DMS79 treated with DMSO at 0.1 percent for 48 hours (cell line): ENCODE results near the gene GLI3.

Source experiments
- DNase-seq: peaks from one replicate; lab custom pipeline; 2025; lab: John Stamatoyannopoulos, UW

Gene GLI3

DNA sequence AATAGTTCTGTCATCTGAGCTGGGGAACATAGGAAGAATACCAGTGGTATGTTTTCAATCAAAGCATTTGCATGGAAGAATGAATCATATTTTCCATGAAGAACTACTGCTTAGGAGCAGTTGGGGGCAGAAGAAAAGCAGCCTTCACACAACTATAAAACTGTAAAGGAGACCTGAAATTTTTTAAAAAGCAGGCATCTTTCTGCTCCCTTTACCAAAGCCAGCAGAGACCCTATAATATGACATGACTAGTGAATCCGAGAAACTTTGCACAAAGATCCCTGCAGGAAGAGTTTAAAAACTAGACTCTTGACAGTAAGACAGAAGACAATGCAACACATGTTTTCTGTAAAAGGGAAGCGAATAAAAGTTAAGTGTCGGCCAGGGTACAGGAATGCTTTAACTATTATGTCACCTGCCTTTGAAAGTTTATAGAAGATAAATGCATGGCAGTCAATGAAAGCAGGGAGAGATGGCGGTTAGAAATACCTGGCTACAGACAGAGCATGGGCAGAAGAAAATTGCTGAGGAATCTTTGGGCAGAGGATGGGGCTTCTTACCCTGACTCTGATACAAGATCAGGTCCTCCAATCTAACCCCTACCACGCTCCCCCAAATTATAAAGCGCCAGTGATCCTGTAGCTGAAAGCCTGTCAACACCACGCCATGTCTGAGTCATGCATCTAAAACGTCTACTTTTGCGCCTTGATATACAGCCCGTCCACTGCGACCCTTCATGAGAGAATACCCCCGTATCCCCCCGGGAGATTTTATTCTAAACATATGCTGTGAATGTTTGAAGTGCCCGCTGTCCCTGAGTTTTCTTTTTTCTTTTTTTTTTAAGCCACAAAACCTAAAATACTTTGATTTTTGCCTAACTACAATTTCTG lies 93.1 kb downstream of the GLI3 start:
- no peak for DNase-seq

DNA sequence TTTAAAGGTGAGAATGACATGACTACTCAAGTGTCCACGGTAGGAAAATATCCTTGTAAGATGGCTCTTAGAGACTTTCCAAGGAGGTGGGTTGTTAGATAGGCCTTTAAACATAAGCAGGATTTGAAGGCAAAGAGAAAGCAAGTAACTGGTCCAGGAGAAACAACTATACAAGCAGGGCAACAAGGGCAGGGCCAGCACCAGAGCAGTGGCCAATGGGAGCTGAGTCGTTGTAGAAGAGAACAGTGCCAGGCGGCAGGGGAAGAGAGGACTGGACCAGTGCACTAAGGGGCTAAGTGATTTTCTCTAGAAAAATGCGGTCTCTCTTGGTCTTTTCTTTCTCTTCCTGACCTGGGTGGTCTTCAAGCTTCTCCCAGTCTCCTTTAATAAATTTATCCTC lies 94.9 kb downstream of the GLI3 start:
- DNase-seq: no peak

DNA sequence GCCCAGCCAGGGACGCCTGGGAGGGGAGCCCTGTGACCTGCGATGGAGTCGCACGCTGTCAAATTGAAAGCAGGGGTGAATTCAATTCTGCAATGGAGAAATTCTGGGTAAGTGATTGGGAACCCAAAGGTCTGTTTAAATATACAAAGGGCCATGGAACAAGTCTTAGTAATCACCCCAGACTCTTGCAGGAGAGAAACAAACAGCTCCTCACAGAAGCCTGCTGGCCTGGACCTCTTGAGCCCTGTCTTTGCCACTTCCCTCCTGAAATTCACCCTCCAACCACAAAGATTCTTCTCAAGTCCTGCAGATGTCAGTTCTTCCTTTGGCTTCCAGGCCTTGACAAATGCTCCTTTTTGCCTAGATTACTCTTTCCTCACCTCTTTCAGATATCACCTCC lies 97.3 kb downstream of the GLI3 start:
- DNase-seq: no peak

DNA sequence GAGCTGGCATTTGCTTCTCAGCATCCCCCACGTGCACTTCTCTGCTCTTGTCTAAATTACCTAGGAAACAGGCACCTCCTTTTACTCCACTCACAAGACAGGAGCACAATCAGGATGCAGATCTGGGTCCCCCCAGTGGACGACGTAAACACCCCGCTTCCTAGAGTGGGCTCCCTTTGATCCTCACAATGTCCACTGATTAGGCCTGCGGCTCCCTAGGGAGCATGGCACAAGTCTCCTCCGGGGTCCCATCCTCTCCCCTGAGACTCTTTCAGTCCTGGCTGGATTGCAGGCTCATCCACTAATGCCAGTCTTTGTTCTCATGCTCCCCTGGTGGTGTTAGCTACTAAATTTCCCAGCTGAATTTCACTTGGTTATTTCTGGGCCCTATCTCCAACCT lies 98.3 kb downstream of the GLI3 start:
- DNase-seq: no peak

DNA sequence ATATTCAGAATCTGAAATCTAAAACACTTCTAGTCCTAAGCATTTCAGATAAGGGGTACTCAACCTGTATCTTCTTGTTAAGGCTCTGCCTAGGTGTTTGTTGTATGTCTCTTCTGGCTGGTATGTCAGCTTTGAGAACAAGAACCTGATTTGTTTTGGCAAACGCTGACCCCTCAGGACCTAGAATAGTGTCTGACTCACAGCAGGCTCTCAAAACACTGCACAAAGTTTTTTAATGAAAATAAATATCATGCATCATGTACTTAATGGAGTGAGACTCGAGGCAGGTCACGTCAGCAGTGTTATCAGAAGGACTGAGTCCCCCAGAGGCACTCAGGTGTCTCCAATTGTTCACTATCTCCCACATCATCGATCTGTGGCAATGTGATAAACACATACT lies 99.1 kb downstream of the GLI3 start:
- no peak for DNase-seq

DNA sequence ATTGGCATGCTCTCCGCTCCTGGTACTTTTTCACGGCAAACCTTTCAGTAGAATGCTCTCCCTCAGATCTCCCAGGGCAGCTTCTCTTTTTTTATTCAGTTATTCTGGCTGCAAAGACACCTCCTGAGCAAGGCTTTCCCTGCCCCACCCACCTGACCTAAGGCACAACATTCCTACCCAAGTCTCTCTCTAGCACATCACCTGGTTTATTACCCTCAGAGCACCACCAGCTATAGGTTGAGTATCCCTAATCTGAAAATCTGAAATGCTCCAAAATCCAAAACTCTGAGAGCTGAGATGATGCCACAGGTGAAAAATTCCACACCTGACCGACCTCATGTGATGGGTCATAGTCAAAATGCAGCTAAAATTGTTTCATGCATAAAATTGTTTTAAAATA lies 99.6 kb downstream of the GLI3 start:
- no peak for DNase-seq

DNA sequence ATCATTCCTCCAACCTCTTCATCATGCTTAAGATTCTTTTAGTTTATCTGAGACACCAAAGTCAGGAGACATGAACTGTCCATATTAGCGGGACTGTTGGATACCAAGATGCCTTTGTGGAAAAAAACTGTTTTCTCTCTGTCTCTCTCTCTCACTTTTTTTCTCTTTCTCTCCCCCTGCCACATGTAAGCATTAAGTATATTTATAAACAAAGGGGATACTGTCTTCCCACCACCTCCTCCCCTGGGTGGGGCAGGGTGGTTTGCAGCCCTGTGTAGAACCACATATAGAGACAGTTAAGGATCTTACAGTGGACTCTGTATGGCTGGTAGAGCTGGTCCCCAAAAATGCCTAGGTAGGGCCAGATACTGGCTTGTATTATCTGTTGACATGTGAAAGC lies 101.3 kb downstream of the GLI3 start:
- no peak for DNase-seq

DNA sequence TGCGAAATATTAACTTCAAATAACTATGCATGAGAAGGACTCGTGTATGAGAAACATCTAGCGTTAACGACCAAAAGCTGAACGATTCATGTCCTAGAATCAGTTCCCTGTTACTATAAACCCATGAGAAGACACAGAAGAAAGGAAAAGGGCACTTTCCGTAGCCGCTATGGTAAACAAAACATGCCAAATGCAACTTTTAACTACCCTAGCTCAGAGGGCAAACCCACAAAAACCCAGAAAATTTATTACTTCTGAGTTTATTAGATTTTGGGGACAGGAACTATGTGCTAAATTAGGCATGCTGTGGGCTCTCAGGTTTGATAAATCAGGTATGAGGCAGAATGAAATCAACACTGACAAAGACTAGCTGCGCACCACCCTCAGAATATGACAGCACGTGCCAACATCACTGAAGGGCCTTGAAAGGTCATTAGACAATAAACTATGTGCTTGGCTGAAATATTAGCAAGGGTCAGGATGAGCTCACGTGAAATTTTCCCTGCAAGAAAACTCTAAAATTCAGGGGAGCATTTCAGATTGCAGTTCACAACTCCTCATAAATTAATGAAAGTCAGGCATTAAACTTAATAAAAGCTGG lies 102.6 kb downstream of the GLI3 start:
- no peak for DNase-seq

DNA sequence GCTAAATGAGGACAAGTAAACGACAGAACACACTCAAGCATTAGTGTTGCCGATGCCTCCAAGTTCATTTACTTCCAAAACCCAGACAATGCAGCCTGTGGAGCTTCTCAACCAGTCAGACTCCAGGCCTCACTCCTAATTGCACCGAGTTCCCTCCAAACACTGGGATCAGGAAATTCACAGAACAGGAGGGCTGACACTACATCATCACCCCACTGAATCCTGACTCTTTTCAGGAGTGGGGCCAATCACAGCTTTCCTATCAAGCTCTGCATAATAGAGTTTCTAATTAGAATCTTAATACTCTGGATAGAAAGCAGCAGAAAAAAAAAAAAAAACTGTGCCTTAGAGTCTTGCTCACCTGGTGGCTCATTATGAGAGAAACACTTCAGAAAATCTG lies 103.7 kb downstream of the GLI3 start:
- no peak for DNase-seq

DNA sequence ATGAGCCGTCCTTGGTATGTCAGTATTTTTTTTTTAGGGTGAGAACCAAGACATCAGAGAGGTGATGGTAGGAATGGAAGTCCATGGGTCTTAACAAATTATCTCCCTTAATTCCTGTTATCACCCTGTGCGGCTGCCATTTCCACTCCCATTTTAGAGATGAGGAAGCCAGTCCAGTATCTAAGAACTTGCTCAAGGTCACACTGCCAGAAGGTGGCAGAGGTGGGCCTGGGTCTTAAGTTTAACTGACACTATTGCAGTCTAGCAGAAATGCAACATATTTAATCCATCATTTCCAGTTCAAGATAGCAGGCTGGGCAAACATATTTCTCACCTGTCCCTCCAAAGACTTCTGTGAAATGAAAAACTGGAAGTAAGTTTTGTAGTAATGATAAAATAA lies 108.3 kb downstream of the GLI3 start:
- DNase-seq: no peak

DNA sequence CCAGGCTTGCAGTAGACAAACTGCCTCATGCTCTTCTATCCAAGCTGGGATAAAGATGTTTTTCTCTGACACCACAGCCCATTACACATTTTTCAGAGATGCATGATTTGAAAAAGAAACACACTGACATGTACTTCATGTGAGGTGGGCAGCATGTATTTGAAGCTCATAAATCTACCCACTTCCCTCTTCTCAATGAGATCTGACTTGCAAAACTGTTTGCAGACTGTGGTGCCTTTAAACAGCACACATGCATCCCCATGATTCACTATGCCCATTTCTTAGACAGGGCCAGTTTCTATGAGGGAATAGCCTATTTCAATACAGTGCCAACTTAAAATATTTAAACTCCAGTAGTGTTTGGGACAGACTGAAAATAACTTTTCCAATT lies 109.8 kb downstream of the GLI3 start:
- DNase-seq: no peak

DNA sequence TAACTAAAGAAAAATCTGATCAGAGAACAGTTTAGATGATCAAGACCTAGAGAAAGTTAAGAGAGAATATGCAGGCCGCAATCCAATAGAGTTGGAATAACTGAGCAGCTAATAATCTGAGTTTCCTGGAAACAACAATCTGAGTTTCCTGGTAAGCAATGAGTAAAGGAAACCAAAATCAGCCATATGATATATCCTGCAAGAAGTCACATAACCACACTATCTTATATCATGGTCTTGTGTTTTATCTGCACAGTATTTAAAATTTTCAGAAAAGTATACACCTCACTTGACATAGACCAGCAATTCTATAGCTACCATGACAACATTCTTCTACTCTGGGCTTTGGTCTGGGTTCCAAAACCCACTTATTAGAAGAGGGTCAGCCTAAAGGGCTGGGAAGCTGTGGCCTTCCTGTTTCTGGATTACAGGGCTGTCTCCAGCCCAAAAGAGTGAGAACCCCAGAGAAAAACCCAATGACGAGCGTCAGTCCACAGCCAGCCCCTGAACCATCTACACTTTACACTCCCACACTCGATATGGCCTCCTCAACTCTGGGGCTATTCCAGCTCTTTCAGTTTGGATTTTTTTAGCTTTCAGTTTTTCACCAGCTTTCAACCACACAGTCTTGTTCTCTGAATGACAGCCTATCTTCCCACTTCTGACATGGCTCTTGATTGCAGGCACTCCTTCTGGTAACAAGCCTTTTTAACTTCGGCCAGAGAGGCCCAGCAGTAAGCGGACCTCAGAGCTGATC lies 110.4 kb downstream of the GLI3 start:
- no peak for DNase-seq

DNA sequence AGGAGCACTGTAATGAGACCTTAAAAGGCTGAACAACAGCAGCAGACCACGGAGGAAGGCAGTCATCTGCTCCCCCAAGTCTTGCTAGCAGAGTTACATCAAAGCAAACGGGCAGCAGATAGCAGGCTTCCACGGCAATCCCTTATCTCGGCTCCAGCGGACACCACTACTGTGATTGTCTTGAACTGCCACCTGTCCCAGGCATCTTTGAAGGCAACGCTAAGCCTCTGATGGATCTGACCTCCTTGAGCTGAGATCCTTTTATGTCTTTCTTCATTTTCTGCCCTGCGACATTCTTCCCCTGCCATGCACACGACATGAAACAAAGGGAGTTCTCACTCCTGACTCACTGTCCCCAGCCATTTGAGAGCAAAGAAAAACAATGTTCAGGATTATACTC lies 111.7 kb downstream of the GLI3 start:
- DNase-seq: no peak

DNA sequence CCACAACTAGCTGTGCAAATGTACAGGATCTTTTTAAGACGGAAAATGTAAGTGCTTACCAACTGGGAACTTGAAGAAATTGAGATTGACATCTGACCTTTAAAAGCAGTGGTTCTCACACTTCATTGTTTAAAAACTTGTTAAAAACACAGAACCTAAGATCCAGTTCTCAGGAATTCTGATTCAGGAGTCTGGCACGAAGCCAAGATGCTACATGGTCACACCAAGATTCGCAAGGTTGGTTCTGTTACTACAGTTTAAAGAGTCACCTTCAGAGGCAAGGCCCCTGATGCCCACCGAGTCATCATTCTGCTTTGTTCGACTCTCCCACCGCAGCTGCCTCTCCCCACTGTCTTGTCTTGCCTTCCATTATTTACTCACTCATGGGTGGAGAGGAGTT lies 113.3 kb downstream of the GLI3 start:
- no peak for DNase-seq

DNA sequence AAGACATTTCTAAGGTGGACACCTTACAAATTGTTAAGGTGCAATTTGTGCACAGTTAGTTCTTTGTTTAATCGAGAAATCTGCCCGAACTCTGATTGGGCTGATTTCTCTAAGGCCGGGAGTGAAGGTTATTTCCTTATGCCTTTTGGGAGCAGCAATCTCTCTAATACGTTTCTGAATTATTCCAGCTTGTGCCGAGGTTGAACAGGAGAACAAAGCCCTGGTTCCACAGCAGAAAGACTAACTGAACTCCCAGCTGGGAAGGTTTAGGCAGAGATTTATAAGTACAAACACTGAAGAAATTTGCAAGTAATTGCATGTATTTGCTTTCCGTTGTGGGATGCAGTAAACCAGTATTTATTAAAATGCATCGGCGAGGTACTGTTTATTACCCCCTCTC lies 116.8 kb downstream of the GLI3 start:
- no peak for DNase-seq

DNA sequence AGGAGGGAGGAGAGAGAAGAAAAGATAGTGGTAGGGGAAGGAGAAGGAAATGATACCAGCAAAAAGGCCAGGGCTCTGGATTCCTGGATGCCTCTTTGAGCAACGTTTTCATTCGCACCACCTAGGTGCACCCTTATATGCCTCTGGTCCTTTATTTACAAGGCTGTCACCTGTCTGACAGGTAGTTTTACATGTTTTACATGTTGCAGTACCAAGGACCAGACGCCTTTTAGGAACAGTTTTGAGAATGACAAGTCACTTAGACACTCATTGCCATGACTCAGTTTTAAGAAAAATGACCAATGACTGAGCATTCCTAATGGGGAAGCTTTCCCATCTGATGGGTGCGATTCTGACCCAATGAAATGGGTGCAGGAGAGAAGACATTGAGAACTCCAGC lies 119.8 kb downstream of the GLI3 start:
- DNase-seq: no peak

DNA sequence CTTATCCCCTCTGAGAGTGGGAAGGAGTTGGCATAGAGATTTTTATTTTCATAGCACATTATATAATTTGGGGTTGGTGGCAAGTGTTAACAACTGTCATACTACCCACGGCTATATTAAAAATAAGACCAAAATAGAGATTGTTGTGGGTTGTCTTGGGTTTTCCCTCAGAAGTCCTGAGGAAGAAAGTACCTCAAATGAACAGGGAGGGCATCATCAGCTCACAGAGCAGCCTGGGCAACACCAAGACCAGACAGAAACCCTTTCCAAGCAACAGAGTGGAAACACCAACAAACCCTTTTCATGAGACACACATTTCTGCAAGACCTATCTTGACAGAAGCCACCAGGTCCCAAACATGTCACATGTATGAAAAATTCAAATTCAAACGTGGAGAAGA lies 121.2 kb downstream of the GLI3 start:
- DNase-seq: no peak

DNA sequence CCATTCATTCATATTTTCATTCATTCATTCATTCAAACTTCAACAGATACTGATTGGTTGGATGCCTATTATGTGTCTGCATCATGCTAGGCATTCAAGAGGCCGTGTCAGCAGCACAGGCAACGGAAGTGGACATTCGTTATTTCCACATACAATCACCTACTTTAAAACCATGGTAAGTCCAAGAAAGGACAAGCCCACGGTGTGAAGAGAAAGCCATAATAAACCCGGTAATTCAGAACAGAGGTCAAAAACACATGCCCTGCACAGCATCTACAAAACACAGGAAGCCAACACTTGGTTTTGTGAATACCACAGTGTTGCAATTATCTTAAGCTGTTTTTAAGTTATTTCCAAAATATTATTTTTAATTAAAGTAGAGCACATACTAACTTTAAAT lies 126.7 kb downstream of the GLI3 start:
- DNase-seq: no peak

DNA sequence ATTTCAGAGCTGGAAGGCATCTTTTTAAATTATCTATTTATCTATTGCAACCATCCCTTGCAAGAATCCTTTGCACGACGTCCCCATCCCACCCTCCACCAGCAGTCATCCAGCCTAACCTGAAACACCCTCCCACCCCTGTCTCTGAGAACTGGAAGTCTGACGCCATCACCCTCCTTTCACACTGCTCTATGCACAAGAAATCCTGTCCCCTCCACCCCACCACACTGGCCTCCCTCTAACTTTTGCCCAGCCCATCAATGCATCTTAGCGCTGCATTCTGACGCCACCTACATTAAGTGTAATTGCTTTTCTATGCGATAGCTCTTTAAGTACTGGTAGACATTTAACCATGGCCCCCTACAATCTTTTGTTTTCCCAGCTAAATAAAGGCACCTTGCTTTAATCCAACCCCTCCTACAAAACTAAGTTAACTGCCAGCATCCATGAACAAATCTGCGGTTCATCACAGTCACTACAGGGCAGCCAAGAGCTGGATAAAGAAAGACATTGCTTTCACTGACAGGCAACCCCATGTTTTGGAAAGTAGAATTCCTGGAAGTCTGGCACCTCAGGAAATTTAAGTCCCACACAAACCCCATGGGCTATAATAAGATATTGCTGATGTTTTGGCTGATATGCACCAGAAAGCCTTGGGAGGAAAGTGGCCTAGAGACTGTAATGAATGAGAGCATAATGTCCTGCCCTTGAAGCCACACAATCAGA lies 128.0 kb downstream of the GLI3 start:
- DNase-seq: no peak

DNA sequence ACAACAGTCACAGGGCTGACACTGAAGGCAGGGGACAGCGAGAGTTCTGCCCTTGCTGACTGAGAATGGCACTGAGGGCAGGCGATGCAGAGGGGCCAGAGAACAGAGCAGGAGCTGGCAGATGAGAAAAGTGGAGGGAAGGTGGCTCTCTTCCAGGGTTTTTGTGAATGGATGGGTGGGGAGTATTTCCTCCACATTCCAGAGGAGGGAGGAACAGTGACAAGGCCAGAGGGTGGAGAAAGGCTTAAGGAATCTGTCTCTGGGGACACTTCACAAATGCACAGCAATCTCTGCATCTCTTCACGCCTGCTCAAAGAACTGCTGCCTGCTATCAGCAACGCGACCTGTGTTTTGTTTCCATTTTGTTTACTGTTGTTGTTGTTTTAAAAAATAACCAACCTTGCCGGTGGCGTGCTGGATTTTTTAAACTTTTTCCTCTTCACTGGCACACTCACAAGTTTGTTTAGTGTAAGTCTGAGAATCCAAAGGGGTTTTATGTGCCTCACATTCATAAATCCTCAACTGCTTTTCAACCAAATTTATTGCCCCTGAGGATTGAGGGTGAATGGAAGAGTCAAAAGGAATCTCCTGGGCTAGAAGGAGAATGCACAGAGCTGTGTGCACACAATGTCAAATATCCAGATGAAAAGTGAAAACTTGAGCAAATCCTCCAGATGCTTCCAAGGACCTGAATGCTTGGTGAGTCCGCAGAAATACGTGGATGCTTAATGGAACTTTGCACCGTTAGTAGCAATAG lies 129.3 kb downstream of the GLI3 start:
- no peak for DNase-seq

DNA sequence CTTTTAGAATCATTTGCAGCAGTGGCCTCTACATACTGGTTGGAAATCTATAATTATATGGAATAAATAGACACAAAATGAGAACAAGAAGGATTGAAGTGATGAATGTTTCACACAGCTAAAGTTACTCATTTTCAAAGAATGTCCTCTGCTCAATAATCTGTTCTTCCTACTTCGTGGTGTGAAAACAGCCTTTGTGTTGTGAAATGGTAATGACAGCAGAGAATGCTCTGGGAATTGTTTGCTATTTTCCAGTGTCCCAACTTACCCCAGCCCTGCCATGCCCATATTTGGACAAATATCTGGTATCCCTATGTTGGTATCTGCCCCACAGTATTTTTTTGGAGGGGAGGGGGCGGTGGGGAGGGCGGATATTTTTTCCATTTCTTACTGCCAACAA lies 130.4 kb downstream of the GLI3 start:
- no peak for DNase-seq
